HG03097 (cell line): ENCODE results near the gene RHNO1.

Source experiments
- ATAC-seq: cut with Tn5 transposase; IDR thresholded peaks from one replicate; pipeline ENCODE4 v1.9.1; 2021; ENCODE audit not compliant: unreplicated experiment, low FRiP score

RHNO1 gene

DNA sequence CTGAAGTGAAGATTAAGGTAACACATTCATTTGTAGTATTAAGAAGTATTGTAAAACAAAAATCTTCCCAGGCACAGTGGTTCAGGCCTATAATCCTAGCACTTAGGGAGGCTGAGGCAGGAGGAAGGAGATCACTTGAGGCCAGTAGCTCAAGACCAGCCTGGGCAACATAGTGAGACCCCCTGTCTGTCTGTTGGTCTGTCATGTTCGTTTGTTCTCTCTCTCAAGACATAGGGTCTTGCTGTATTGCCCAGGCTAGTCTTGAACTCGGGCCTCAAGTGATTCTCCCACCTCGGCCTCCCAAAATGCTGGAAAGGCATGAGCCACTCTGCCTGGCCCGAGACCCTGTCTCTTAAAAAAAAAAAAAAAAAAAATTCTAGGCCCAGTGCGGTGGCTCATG lies 20.4 kb downstream of the RHNO1 start:
- ATAC-seq, result no peak

DNA sequence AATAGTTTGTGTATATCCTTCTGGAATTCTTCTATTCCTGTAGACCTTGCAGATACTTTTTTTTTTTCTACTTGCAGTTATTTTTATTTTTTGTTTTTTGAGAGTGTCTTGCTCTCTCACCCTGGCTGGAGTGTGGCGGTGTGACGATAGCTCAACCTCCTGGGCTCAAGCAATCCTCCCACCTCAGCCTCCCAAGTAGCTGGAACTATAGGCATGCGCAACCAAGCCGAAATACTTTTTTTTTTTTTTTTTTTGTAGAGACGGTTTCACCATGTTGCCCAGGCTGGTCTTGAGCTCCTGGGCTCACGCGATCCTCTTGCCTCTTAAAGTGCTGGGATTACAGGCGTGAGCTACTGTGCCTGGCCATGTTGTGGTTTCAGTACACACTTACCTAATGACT lies 23.6 kb downstream of the RHNO1 start:
- ATAC-seq, result no peak

DNA sequence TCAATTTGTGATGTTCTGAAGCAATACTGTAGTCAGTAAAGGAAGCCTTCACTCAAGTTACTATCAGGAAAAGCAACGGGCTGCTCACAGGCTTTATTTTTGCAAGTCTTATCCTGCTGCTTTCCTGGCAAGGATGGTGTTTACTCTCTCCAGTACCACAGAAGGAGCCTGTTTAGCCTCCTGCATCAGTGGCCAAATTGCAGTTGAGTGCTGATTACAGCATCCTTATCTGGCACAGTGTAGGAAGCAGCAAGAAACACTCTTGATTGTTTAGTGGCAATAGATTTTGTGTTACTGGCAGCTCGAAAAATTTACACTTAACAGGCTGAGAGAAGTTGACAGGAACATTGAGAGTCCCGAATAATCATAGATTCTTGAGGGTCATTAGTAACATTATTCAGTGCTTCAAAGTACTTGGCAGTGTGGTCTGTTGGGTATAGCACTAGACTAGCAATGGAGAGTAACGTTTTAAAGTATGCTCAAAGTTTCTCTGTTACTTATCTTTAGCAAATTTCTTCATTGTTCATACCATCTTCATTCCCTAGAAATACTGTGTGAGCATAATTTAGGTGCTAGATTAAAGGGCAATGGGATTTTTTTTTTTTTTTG lies 25.4 kb downstream of the RHNO1 start:
- no peak for ATAC-seq

DNA sequence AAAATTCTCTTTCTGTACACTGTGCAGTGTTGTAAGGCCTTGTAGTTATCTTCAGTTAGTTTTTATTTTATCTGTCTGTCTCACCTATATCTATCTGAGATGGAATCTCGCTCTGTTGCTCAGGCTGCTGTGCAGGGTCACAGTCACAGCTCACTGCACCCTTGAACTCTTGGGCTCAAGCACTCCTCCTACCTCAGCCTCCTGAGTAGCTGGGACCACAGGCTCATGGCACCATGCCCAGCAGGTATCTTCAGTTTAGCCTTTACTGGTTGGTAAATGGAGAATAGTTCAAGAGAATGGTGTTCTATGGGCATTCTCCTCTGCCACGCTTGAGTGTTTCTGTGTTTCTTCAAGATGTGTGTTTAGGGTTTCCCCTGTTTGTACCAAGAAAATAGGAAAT lies 27.2 kb downstream of the RHNO1 start:
- no peak for ATAC-seq

DNA sequence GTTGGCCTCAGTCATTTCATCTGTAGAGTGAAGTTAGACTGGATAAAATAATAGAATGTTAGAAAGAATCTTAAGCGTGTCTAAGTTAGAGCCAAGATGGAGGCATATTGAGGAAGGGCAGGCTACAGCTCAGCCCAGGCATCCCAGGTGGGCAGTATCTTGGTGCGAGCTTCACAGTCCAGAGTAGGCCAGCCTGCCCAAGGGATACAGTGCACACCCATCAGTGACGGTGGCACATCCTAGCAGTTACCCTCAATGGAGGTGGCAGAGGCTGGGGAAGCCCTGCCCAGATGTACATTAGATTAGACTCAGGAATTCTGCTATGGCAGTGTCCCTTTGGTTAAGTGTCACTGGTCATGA lies 35.2 kb downstream of the RHNO1 start:
- ATAC-seq, result no peak

DNA sequence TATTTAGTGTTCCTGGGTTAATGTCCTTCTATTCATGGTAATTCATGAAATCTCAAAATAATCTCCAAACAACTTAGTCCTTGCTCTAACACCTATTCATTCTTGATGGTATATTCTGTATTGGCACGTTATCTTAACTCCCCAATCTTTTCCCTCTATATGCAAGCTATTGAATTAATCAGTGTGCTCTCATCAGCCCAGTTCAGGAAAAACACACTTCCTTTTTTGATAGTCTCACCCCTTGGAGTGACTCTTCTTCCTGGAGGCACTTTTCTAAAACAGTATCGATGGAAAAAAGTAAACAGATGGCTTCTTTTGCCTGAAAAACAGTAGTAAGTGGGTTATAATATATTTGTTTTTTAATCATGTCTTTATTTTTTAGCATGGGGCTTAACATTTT lies 42.2 kb downstream of the RHNO1 start:
- no peak for ATAC-seq

DNA sequence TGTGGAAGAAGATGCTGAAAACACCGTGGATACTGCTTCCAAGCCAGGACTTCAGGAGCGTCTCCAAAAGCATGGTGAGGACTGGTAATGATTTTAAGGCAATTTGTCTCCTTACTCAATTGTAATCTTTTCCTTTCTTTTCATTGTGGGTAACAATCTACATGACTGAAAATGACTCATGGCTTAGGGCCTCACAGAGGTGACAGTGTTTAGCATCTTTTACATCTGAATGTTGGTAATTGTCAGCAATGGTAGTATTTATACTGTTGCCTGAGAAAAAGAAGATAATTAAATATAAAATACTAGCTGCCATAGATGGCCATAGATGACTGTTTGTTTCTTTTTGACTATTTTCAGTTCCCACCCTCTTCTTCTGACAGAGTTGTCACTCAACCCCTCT lies 45.3 kb downstream of the RHNO1 start:
- ATAC-seq, result no peak

DNA sequence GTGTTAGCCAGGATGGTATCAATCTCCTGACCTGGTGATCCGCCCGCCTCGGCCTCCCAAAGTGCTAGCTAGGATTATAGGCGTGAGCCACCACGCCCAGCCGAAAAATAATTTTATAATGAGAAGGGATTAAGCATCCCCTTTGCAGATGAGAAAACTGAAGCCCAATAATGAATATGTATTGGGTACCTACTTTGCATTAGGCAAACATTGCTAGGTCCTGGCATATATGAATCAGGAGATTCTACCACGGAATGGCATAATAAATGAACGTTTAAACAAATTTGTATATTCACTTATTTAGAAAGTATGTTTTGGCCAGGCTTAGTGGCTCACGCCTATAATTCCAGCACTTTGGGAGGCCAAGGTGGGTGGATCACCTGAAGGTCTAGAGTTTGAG lies 46.0 kb downstream of the RHNO1 start:
- no peak for ATAC-seq

DNA sequence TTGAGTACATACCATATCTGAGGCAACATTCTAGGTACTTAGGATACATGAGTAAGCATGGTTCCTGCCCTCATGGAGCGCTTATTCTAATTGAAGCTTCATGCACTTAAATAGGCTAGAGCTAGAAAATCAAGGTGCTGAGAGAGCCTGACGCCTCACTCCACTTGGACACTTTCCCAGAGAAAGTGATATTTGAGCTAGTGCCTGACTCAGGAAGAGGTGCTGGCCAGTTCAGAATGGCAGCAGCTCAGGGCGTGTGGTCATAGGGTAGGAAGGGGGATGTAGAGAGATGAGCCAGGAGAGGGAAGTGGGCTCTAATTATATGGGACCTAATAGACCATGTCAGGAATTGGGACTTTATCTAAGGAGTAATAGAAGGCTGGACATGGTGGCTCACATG lies 47.0 kb downstream of the RHNO1 start:
- no peak for ATAC-seq

DNA sequence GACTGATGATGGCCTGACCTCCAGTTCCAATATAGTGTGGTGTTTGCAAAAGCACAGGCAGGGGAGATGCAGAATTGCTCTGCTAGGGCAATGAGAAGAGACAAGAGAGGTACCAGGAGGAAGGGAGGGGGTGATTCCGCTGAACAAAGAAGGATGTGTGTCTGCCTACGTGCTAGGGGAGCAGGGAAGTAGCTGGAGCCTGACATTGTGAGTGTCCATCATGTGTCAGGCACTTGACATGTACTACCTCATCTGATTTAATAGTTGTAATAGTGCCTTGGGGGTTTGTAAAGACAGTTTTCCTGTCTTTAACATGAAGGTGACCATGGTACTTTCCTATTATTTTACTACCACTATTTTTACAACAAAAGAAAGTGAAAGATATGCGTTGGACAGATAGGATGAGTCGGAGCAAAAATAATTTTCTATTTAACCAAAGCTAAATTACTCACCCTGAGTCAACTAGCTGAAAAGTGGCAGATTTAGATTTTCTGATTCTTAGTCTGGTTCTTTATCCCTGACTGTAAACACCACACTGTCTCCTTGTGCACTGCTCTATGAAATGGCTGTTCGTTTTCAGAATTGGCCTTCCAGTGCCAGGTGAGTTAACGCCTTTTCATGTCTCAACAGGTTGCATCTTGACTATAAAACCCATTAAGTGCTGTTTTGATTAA lies 48.4 kb downstream of the RHNO1 start:
- ATAC-seq, result no peak

DNA sequence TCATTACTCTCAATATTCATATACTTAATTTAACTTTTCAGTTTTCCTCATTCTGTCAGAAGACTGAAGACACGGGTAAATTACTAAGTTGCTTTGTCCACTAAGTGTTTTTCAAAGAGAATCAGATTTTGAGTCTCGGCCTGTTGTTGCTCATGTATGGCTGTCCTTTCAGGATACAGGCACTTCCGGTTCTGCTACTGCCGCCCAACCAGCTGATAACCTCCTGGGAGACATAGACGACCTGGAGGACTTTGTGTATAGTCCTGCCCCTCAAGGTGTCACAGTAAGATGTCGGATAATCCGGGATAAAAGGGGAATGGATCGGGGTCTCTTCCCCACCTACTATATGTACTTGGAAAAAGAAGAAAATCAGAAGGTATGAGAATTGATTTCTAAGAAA lies 53.8 kb downstream of the RHNO1 start:
- ATAC-seq, result no peak

DNA sequence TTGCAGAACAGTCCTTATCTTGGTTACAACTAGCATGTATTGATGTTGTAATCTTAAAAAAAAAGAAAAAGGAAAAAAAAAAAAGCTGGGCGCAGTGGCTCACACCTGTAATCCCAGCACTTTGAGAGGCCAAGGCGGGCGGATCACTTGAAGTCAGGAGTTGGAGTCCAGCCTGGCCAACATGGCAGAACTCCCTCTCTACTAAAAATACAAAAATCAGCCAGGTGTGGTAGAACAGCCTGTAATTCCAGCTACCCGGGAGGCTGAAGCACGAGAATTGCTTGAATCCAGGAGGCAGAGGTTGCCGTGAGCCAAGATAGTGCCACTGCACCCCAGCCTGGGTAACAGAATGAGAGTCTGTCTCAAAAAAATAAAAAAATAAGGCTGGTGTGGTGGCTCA lies 56.6 kb downstream of the RHNO1 start:
- ATAC-seq, result no peak

DNA sequence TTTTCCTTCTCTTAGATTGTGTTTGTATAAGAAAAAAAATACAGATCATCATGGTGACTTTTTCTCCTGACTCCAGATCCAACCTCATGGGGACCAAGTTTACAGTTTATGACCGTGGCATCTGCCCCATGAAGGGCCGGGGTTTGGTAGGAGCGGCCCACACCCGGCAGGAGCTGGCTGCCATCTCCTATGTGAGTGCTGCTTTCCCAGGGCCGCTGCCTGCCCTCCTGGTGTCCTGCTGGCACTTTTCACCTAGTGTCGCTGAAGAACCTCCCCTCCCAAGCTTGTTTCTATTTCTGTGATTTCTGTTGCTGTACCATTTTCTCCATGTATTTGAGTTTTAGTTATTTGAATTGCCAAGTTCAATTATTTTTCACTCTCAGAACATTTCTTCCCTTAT lies 57.3 kb downstream of the RHNO1 start:
- ATAC-seq, result no peak

DNA sequence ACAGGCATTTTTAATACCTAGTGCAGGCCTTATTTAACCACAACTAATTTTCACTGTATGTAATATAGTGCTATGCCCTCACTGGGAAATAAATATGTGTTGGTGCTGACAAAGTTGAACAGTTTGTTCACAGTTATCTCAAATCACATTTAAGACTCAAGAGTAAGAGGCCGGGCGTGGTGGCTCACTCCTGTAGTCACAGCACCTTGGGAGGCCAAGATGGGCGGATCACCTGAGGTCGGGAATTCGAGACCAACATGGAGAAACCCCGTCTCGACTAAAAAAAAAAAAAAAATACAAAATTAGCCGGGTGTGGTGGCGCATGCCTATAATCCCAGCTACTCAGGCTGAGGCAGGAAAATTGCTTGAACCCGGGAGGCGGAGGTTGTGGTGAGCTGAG lies 59.3 kb downstream of the RHNO1 start:
- no peak for ATAC-seq

DNA sequence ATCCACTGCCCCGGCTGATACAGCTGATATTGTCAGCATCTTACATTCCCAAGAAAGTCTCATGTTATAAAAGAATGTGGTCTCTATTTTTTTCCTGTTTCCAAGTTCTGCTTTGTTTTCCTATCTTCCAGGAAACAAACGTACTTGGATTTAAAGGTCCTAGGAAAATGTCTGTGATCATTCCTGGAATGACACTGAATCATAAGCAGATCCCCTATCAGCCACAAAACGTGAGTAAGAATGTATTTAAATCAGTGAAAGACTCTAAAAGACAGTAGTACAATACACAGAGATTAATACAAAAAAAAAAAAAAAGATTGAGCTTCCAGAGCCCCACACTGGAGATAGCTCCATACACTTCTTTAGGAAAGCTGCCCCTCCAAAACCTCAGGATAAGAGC lies 60.5 kb downstream of the RHNO1 start:
- ATAC-seq, result no peak
